GM11168 (cell line): ENCODE measurements around the gene KCNH3.

Experiments used
- in situ Hi-C: fragments of 300-500 bp; cut with MboI; formaldehyde crosslinking; loops from one replicate; pipeline ENCODE4 v1.12.0; 2022; ENCODE audit warnings: low sequenced_read_pairs; ENCODE audit not compliant: unreplicated experiment

Gene KCNH3

GRCh38 chr12:49543221-49543913, 4.5 kb downstream of the KCNH3 start:
- in situ Hi-C loops, result no loop called here

- in situ Hi-C loops, result no loop called here
Observed at GRCh38 chr12:49543914-49544815, 5.3 kb downstream of the KCNH3 start.

DNA sequence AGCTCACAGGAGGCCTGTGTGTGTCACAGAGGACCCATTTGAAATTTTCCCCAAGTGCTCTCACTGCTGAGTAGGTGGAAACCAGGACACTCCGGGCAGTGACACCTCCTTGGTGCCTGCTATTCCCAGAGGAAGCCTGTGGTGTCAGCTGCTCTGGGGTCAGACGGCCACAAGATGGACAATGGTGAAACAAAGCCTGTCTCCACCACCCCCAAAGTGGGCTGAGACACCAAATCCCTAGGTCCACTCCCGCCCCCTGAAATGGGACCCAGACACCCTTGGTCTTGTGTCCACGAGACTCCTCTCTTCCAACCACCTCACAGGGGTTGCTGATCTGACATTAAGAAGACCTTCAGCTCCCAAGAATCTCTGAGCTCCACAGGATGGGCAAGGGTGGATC, 7.0 kb downstream of the KCNH3 start:
- in situ Hi-C loops, result no loop called here

- in situ Hi-C loops, result no loop called here
Observed at GRCh38 chr12:49546481-49546880, 7.7 kb downstream of the KCNH3 start.

GRCh38 chr12:49547090-49547690, 8.4 kb downstream of the KCNH3 start:
- in situ Hi-C loops, result no loop called here

GRCh38 chr12:49548481-49548821, 9.6 kb downstream of the KCNH3 start:
- in situ Hi-C loops, result no loop called here

DNA sequence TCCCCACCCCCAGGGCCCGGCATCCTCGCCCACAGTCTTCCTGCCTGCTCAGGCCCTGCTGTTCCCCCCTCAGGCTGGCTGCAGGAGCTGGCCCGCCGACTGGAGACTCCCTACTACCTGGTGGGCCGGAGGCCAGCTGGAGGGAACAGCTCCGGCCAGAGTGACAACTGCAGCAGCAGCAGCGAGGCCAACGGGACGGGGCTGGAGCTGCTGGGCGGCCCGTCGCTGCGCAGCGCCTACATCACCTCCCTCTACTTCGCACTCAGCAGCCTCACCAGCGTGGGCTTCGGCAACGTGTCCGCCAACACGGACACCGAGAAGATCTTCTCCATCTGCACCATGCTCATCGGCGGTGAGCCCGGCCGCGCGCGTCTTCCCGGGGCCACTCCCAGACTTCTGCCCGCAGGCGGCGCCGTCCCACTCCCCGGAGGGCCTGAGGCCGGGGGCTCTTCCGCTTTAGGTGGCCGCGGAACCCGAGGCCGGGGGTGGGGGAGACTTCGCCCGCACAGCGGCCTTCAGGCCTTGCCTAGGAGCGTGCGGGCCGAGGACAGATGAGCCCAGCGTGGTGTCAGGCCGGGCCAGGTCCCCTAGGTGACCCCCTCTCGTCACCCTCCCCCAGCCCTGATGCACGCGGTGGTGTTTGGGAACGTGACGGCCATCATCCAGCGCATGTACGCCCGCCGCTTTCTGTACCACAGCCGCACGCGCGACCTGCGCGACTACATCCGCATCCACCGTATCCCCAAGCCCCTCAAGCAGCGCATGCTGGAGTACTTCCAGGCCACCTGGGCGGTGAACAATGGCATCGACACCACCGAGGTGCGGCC, 10.2 kb downstream of the KCNH3 start:
- in situ Hi-C loops, result no loop called here

- in situ Hi-C loops, result no loop called here
Observed at GRCh38 chr12:49549735-49550692, 11.2 kb downstream of the KCNH3 start.

GRCh38 chr12:49550693-49551252, 11.9 kb downstream of the KCNH3 start:
- in situ Hi-C loops, result no loop called here

- in situ Hi-C loops, result no loop called here
Observed at GRCh38 chr12:49552014-49552413, 13.2 kb downstream of the KCNH3 start.

- in situ Hi-C loops, result no loop called here
Observed at GRCh38 chr12:49552425-49552824, 13.6 kb downstream of the KCNH3 start.

DNA sequence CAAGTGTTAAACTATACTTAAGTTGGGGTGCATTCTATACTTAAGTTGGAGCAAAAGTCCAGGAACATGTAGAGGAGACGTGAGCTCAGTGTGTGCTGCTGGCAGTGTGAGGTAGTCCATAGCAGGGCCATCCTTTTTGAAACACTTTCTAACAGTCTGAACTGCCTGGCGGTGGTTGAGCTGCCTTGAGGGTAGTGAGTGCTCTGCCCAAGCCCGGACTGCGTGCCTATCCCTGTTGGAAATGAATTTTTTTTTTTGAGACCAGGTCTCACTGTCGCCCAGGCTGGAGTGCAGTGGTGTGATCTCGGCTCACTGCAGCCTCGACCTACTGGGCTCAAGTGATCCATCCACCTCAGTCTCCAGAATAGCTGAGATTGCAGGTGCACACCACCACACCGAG, 14.1 kb downstream of the KCNH3 start:
- in situ Hi-C loops, result no loop called here

- in situ Hi-C loops, result no loop called here
Observed at GRCh38 chr12:49553512-49554088, 14.8 kb downstream of the KCNH3 start.

DNA sequence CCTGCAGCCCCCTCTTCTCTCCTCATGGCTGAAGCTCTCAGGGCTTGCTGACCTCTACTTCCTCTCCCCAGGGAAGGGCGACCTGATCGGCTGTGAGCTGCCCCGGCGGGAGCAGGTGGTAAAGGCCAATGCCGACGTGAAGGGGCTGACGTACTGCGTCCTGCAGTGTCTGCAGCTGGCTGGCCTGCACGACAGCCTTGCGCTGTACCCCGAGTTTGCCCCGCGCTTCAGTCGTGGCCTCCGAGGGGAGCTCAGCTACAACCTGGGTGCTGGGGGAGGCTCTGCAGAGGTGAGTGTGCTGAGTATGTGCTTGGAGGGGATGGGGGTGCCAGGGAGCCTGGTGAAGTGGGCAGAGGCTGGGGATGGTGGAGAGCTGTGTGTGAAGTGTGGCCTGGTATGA, 15.4 kb downstream of the KCNH3 start:
- in situ Hi-C loops, result no loop called here

- in situ Hi-C loops, result no loop called here
Observed at GRCh38 chr12:49555631-49556390, 17.0 kb downstream of the KCNH3 start.

GRCh38 chr12:49556391-49557186, 17.8 kb downstream of the KCNH3 start:
- in situ Hi-C loops, result no loop called here
